NCI-H2029 treated with DMSO at 0.1 percent for 48 hours (cell line): Measurements from ENCODE around the gene COL27A1.

Experiments
- DNase-seq: peaks from one replicate; lab custom pipeline; 2025; lab: John Stamatoyannopoulos, UW

The COL27A1 gene

DNA sequence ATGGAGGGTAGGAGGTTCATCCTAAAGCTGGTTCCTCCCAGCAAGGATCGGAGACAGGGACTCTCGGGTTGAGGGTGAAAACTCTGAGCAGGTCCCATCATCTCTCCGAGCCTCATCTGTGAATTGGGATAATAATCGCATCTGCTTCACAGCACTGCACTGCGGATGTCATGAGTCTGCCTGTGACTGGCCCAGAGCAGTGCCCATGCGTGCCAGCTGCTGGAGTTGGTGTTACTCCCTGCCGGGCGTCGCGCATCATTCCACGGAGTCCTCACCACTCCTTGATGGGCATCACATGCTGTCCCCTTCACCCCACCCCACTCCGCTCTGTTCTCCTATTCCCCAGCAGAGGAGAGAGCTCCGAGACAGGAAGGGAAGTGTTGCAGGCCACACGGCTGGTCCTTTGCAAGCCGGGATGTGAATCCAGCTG lies 132.4 kb downstream of the COL27A1 start:
- no peak for DNase-seq

- DNase-seq = no peak
Measured at GRCh38 chr9:114288193-114289091, 133.1 kb downstream of the COL27A1 start.

- DNase-seq = no peak
Measured at GRCh38 chr9:114289106-114289505, 133.8 kb downstream of the COL27A1 start.

DNA sequence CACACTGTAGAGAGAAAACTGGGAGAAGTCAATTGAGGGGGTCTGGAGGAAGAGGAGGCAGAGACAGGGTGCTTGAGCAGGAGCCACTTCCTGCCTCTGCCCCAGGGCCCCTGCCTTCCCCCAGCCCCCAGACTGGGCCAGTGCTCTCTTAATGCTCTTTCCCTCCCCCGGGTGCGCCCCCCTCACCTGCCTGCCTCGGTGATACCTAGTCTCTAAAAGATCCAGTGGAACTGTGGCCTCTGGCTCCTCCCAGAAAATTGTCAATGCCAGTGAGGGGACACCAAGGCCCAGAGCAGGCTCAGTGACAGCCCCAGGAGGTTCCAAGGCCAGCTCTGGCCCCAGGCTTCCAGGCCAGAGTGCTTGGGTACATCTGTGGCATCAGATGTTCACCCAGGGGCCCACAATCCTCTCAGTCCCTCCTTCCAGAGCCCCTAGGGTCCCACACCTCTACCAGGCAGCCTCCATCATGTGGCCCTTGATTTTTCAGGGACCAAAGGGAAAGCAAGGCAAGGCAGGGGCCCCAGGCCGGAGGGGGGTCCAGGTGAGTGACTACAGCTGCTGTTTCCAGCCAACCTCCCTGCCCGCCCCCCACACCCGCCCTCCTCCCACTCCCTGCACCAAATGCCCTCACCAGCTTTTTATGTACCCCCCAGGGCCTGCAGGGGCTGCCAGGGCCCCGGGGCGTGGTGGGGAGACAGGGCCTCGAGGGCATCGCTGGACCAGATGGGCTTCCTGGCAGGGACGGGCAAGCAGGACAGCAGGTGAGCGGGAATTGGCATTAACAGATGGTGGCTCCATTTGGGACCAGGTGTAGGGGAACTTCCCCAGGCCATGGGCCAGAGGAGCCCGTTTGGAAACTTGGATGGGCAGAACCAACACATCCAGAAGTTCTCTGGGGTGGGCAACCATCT lies 134.5 kb downstream of the COL27A1 start:
- DNase-seq = no peak

DNA sequence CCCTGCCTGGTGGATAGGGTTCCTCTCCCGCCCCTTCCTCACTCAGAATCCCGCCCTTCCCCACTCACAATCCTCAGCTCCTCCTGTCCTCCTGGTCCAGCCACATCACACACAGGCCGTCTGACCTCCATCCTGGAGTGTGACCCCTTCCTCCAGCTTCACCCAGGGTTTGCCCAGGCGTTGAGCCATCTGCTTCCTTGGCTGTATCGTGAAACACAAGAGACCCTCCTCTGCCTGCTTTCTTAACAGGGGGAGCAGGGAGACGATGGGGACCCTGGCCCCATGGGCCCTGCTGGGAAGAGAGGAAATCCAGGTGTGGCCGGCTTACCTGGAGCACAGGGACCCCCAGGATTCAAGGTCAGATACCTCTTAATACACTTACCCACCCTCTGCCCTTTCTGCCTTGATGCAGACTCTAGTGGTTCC lies 135.2 kb downstream of the COL27A1 start:
- DNase-seq = no peak

GRCh38 chr9:114291064-114291474 lies 135.7 kb downstream of the COL27A1 start:
- DNase-seq = no peak

DNA sequence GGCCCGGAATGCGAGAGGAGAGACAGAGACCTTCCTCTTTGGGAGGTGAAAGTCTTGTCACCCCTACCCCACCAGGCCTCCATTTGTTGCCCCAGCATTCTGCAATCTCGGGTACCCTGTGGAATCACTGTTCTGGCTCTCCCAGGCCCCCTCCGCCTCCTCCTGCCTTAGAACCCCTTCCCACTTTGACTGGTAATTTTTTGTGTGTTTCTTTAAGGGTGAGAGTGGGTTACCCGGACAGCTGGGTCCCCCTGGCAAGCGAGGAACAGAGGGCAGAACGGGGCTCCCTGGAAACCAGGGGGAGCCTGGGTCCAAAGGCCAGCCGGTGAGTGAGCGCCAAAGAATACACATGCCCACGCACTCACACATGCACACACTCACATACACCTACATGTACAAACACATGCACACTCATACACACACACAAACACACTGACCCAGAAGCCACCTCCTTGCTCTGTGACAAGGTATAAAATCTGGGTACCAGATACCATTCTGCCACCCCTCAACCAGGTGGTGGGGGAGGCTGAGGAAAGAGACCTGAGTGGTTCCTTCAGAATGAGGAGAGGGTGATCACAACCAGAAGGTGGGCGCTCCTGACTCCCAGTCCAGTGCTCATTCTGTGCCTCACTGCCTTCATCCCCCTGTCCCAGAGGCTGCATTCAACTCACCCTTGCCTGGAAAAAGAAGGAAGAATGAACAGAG lies 136.7 kb downstream of the COL27A1 start:
- no peak for DNase-seq

DNA sequence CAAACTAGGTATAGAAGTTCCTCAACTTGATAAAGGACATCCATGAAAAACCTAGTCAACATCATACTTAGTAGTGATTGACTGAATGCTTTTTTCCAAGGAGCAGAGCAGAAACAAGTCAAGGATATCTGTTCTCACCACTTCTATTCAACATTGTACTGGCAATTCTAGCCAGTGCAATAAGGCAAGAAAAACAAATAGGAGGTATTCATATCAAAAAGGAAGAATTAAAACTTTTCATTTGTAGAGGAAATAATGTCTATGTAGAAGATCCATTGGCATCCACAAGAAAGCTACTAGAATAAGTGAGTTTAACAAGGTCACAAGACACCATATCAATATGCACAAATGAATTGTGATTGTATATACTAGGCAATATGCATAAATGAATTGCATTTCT lies 139.3 kb downstream of the COL27A1 start:
- DNase-seq = no peak

GRCh38 chr9:114296338-114296737 lies 141.0 kb downstream of the COL27A1 start:
- no peak for DNase-seq

DNA sequence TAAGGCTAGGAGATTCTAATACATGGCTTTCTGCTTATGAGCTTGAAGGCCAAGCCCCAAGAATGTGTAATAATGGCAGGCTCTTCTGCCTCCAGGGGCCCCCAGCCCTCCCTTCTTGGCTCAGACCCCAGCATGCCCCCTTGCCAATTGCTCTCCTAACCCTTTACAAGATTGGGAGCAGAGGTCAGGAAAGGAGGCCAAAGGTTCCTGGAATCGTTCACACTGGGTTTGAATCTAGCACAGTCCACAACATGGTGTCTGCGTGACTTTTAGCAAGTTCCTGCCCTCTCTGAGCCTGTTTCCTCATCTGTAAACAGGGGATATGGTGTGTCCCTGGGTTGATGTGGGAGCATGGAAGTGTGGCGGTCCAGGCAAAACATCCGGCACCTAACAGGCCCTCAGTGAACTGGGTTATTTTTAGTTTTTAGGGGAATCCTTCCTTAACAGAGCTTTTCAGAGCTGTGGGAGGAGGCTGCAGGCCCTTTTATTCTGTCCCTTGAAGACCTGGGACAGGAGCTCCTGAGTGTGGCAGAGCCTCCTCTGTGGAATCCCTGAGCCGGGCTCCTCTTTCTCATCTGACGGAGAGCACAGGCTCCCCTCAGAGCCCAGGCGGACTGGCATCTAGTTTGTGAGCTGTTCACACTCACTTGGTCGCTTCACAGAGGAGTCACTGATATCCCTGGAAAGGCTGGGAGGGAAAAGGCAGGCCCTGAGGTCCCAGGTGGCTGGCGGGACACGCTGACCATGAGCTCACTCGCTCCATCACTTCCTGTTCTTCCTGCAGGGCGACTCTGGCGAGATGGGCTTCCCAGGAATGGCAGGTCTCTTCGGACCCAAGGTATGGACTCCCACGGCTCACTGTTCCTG lies 144.2 kb downstream of the COL27A1 start:
- DNase-seq = no peak

- DNase-seq = no peak
Measured at GRCh38 chr9:114300153-114300845, 145.0 kb downstream of the COL27A1 start.

DNA sequence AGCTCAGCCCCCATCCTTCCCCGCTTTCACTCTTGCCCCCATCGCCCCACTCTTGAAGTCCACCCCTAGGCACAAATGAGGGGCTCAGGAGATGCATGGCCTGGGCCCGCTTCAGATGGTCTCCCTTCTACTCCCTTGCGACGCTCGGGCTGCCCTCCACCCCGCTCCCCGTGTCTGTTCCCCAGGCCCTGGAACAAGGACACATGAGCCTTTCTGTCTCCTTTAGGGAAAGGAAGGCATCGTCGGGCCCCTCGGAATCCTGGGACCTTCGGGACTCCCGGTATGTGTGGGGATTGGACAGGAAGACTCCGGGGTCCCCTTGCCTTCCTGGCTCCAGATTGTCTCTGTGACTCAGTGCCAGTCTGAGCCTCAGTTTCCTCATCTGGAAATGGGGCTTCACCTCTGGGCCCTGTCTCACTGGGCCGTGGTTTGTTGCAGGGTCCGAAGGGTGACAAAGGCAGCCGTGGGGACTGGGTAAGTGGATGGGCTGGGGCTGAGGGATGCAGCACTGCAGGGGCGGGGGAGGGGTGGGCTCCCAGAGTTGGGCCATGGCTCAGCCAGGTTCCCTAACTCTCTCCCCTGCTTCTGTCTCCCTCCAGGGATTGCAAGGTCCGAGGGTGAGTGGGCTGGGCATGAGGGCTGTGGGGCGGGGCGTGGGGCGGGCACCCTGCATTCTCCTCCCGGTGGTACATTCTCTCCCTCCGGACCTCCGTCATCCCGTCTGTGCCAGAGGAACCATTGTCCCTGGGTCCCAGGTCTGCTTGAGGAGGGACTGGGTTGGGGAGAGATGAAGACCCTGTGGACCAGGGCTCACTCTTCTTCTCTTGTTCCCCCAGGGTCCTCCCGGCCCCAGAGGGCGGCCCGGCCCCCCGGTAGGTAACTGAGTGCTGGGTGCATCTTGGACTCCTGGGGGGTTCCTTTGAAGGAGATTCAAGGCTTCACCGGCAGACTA lies 145.8 kb downstream of the COL27A1 start:
- no peak for DNase-seq

GRCh38 chr9:114301798-114302565 lies 146.6 kb downstream of the COL27A1 start:
- no peak for DNase-seq

- no peak for DNase-seq
Measured at GRCh38 chr9:114302727-114303126, 147.4 kb downstream of the COL27A1 start.

DNA sequence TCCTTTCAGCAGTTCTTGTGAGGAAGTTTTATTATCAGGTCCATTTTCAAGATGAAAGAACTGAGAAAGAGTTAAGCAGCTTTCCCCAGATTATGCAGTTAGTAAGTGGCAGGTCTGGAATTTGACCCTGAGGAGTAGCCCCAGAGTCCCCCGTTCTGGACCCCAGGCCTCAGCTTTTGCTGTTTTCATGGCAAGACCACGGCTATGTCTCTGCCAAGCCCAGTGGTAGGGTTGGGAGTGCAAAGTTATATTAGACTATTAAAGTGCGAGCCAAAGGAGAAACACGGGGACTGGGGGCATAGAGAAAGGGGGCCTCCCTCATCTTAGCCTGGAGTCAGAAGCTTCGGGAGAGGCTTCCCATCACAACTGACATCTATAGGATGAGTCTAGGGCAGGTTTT lies 148.2 kb downstream of the COL27A1 start:
- DNase-seq = no peak

DNA sequence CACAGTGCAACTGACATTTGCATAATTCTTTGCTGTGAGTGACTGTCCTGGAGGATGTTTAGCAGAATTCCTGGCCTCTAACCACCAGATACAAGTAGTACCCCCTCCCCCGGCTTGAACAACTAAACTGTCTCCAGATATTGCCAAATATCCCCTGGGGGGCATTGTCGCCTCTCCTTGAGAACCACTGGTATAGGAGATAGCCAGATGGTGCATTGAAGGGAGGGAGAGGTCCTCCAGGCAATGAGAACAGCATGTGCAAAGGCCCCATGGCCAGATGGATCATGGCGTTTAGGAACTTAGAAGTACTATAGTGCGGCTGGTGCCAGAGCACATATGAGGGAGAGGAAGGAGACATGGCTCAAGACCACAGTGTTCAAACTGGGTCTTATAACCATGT lies 148.6 kb downstream of the COL27A1 start:
- DNase-seq = no peak

- DNase-seq = no peak
Measured at GRCh38 chr9:114304416-114305188, 149.3 kb downstream of the COL27A1 start.

DNA sequence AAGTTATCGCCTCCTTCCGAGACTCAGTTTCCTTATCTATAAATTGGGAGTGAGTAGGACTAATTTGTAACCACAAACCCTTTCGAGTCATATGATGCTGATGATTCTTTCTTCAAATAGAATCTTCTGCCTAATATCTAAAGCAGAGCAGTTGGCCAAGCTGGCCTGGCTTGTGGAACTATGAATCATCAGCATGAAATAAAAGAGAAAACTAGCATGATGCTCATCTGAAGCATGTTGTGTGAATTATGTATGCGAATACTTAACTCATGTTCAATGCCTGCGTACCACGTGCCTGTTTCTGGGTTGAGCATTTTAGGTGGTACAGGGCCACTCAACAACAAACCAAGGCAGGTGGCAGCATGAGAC lies 152.5 kb downstream of the COL27A1 start:
- DNase-seq = no peak
